ENCODE results near the gene DNAAF8. TPM values are rescaled to one million over a fixed set of nuclear protein-coding genes. Genes with fewer than 3 reads are reported as not detected.

DNAAF8 gene
- total RNA-seq, 1 experiment from 2014 or later = 0.39 TPM

GRCh38 chr16:4689864-4690704, 44.3 kb upstream of the DNAAF8 start:
- H3K4me1 Mint-ChIP-seq = peaks cover 2 to 3% of the 10 kb centered on the region in 2 experiments; a peak in 2 of 4 replicates
- H3K27me3 ChIP-seq (ENCODE audit: insufficient read depth, low read length) = no peaks in the 10 kb centered on the region
- no CpG with 5 or more reads among the region's 31 CpGs for WGBS (ENCODE audit: extremely low coverage, insufficient read length, low lambda C conversion rate)
- TF ChIP-seq, protein P1, sequence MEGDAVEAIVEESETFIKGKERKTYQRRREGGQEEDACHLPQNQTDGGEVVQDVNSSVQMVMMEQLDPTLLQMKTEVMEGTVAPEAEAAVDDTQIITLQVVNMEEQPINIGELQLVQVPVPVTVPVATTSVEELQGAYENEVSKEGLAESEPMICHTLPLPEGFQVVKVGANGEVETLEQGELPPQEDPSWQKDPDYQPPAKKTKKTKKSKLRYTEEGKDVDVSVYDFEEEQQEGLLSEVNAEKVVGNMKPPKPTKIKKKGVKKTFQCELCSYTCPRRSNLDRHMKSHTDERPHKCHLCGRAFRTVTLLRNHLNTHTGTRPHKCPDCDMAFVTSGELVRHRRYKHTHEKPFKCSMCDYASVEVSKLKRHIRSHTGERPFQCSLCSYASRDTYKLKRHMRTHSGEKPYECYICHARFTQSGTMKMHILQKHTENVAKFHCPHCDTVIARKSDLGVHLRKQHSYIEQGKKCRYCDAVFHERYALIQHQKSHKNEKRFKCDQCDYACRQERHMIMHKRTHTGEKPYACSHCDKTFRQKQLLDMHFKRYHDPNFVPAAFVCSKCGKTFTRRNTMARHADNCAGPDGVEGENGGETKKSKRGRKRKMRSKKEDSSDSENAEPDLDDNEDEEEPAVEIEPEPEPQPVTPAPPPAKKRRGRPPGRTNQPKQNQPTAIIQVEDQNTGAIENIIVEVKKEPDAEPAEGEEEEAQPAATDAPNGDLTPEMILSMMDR (conservative IDR thresholded peaks at IDR 0.05) = no peak
- H3K36me3 Mint-ChIP-seq (ENCODE audit: insufficient read depth in 1 of 3, low read depth in 3 of 3) = peaks cover 1 to 23% (median 22%) of the 10 kb centered on the region in 3 experiments; a peak in 6 of 7 replicates
- H3K18ac ChIP-seq (ENCODE audit: insufficient read length, low read depth, low read length) = no peak overlapping the region
- no peaks in the 10 kb centered on the region for H3K9me3 ChIP-seq (ENCODE audit: control insufficient read depth, low read depth, low read length)
- no peak overlapping the region for H2BK120ac ChIP-seq (ENCODE audit: low read depth, low read length, poor library complexity, severe bottlenecking)
- H3K23me2 ChIP-seq (ENCODE audit: insufficient read length, low read depth, low read length, poor library complexity, severe bottlenecking) = peaks cover 3% of the 10 kb centered on the region
- no peak for DNase-seq
- no peak overlapping the region for H2AFZ ChIP-seq (ENCODE audit: low read length)
- no peak overlapping the region for H3T11ph ChIP-seq (ENCODE audit: low read length)
- peak overlapping the region in 1 of 3 experiments; percentile 23; a peak in 1 of 7 replicates for H3K27ac Mint-ChIP-seq
- H3K4me3 Mint-ChIP-seq = no peak overlapping the region
- no peak overlapping the region for H3K27ac ChIP-seq (ENCODE audit: insufficient read length, low read depth, low read length)
- H2BK20ac ChIP-seq (ENCODE audit: low read depth, low read length, poor library complexity, severe bottlenecking) = no peak overlapping the region
- no peak overlapping the region for H4K5ac ChIP-seq (ENCODE audit: insufficient read length, low read depth, low read length)
- H2BK12ac ChIP-seq (ENCODE audit: insufficient read length, low read depth, low read length) = no peak overlapping the region
- no peaks in the 10 kb centered on the region for H3K9me3 Mint-ChIP-seq
- no peak overlapping the region for H3K56ac ChIP-seq (ENCODE audit: insufficient read length, low read depth, low read length)
- peaks cover 2% of the 10 kb centered on the region; the same call in 1 of the 2 replicates for H3K27me3 Mint-ChIP-seq (ENCODE audit: low read depth)
- H3K4me2 ChIP-seq (ENCODE audit: insufficient read depth, insufficient read length, low read length) = no peak overlapping the region
- no peaks in the 10 kb centered on the region for H4K20me1 ChIP-seq (ENCODE audit: control insufficient read depth, insufficient read depth, insufficient read length)
- no peak overlapping the region for H3K23ac ChIP-seq (ENCODE audit: insufficient read length, low read depth, low read length)
- H4K91ac ChIP-seq (ENCODE audit: insufficient read length, low read depth, low read length) = no peak overlapping the region
- H3K4me1 ChIP-seq (ENCODE audit: insufficient read depth, low read length) = no peaks in the 10 kb centered on the region
- no peak overlapping the region for H4K8ac ChIP-seq (replicated peaks; ENCODE audit: insufficient read length, low read depth, low read length)
- H3K14ac ChIP-seq (ENCODE audit: insufficient read depth, low read length) = no peak overlapping the region
- no peak overlapping the region for H2BK5ac ChIP-seq (ENCODE audit: insufficient read length, low read length)
- no peaks in the 10 kb centered on the region for H3K79me1 ChIP-seq (ENCODE audit: insufficient read depth, low read depth, low read length, poor library complexity, severe bottlenecking)
- H3K79me2 ChIP-seq (ENCODE audit: insufficient read depth, low read length) = no peaks in the 10 kb centered on the region
- H3K9ac ChIP-seq (ENCODE audit: extremely low read depth, insufficient read length, low read length) = no peak overlapping the region
- H3K4ac ChIP-seq (ENCODE audit: low read depth, low read length) = no peak overlapping the region
- no peak overlapping the region for H2BK15ac ChIP-seq (ENCODE audit: low read depth, low read length)
- H2AK5ac ChIP-seq (ENCODE audit: insufficient read length, low read length) = no peak overlapping the region
